GM18907 (cell line): ENCODE results near the gene CST8.
A peak's percentile ranks its signal among the peaks of the same experiment; 100 is the strongest.

Experiments
- ATAC-seq: cut with Tn5 transposase; IDR thresholded peaks from one replicate; pipeline ENCODE4 v1.9.1; 2021; ENCODE audit warnings: mild to moderate bottlenecking, moderate library complexity; ENCODE audit not compliant: unreplicated experiment

Gene CST8

GRCh38 chr20:23475395-23475794 lies 15.5 kb upstream of the CST8 start:
- ATAC-seq, result no peak

DNA sequence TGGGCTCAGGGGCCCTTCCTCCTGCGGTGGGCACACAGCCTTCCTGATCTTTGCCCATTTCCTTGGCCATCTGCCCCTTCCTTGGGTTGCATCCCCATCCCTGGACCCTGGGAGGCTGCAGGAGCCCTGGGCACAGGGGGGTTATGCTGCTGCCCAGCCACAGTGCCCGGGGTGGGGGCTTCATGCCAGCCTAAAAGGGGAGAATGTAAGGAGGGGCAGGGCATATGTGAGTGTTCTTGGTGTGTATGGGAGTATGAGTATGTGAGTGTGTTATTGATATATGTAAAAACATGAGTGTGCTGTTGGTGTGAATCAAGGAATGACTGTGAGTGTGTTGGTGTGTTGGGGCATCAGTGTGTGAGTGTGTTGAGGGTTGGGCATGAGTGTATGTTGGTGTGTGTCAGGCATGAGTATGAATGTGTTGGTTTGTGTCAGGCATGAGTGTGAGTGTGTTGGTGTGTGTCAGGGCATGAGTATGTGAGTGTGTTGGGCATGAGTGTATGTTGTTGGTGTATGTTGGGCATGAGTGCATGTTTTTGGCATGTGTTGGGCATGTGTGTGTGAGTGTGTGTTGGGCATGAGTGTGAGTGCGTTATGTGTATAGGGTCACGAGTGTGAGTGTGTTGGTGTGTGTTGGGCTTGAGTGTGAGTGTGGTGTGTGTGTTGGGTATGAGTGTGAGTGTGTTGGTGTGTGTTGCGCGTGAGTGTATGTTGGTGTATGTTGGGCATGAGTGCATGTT lies 14.7 kb upstream of the CST8 start:
- ATAC-seq, result no peak

DNA sequence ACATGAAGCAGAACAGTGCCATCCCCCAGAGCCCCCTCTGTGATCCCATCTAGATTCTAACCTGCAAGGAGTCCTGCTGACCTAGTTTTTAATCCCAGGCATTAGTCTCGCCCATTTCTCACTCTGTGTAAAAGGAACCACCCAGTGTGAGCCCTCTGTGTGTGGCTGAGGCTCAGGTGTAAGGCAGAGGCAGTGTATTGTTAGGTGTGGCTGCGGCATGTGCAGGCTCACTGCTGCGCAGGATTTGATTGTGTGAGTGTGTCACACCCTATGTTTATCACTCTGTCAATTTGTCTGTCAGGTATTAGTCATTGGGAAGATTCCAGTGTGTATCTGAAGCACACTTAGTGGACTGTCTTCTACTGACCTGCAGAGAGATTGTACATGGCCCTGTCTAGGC lies 13.7 kb upstream of the CST8 start:
- no peak for ATAC-seq

GRCh38 chr20:23479043-23479442 lies 11.9 kb upstream of the CST8 start:
- no peak for ATAC-seq

GRCh38 chr20:23482138-23482537 lies 8.8 kb upstream of the CST8 start:
- ATAC-seq, result no peak

GRCh38 chr20:23484081-23484480 lies 6.8 kb upstream of the CST8 start:
- no peak for ATAC-seq

DNA sequence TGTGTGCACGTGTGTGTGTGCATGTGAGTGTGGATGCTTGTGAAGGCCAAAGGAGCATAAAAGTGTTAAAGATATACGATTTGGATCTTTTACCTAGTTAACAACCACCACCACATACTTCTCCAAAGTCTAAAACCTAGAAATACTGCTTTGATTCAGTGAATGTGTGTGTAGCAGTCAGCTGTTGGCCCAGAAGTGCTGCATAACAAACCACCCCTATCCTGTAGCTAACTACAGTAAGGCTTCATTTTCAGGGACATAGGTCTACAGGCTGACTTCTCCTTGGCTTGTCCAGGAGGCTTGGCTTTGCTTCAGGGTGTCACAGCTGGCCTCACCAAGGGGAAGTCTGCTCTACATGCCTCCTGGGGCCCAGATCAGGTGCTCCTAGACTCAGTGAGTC lies 2.4 kb upstream of the CST8 start:
- ATAC-seq, result no peak

DNA sequence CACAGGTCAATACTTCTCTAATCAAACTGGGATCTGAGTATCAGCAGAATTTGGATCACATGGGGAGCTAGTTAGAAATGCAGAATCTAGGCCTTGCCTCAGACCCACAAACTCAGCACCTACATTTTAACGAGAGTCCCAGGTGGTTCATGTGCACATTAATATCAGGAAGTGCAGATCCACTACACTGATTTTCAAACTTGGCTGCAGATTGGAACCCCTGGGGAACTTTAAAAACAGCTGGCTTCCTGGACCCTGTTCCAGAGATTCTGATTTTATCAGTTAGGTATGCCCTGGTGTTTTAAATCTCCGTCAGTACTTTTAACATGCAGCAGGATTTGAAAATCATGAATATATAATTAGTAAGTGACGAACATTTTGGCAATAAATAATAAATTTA lies 1.9 kb upstream of the CST8 start:
- ATAC-seq, result no peak

GRCh38 chr20:23492292-23492691 lies 1.4 kb downstream of the CST8 start:
- ATAC-seq, result no peak

GRCh38 chr20:23493172-23493772 lies 2.4 kb downstream of the CST8 start:
- no peak for ATAC-seq

DNA sequence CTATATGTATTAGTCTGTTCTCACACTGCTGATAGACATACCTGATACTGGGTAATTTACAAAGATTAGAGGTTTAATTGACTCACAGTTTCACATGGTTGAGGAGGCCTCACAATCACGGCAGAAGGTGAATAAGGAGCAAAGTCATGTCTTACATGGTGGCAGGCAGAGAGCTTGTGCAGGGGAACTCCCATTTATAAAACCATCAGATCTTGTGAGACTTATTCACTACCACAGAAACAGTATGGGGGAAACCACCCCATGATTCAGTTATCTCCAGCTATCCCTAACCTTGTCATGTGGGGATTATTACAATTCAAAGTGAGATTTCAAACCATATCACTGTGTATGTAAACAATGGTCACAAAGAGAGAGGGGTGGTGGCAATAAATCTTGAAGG lies 6.6 kb downstream of the CST8 start:
- no peak for ATAC-seq

DNA sequence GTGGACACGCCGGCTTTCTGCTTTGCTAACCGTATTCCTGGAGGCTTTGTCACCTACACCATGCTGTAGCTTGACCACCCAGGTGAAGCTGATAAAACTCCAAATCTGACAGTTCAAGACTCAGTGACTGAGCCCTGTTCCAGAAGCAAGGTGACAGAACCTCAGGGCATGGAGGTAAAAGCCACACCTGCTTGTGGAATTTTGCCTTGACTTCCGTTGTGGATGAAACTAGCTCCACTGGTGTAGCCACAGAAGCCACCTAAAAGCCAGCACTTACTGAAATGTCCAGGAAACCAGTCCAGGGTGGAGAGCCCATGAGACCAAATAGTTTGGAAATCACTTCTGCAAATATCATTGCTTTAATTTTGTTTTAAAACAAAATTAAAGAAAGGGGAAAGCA lies 11.0 kb downstream of the CST8 start:
- ATAC-seq, result no peak

- ATAC-seq, result no peak
Observed at GRCh38 chr20:23503649-23504048, 12.7 kb downstream of the CST8 start.

DNA sequence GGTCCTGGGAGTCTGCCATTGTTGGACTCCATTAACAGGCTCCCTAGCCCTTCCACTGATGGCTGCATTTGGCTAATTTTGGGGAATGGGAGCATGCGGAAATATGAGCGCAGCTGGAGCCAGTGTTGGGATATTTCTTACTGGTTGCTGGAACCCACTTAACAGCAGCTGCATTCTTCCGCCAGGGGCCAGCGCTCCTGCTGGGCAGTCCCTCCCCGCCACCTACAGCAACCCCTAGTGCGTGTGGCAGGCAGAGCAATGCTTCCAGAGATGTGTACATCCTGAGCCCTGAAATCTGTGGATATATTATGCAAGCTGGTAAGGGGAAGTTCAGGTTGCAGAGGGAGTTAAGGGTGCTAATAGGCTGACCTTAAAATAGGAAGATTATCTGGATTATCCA lies 16.4 kb downstream of the CST8 start:
- ATAC-seq, result no peak

DNA sequence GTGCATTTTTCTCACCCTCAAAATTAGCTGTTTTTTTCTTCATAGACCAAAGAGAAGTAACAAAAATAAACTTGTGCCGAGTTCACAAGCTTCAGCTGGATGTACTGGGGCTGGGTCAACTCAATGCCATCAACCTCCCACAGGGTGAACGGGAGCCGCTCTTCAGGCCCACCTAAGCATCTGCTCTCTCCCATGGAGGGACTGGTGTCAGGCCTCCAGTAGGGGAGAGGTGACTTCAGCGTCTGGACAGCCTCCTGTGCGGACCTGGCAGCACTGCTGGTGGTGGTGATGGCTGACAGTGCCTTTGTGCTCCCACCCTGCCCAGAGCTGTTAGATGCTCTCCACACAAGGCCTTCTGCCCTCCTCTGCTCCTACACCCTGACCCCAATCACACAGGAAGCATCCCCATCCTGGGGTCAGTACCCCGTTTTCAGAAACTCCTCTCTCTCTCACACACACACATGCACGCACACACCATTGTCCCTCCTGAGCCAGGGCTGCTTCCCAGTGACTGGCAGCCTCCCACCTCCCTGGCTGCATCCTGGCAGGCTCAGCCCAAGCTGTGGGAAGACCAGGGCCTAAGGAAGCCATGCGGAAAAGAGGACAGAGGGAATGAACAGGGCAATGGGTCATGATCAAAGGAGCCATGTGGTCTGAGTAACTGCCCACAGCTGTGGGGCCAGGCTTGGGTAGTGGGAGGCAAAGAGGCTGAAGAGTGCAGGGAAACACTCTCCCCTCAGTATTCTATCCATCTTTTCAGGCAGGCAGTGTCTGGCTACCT lies 17.7 kb downstream of the CST8 start:
- no peak for ATAC-seq

DNA sequence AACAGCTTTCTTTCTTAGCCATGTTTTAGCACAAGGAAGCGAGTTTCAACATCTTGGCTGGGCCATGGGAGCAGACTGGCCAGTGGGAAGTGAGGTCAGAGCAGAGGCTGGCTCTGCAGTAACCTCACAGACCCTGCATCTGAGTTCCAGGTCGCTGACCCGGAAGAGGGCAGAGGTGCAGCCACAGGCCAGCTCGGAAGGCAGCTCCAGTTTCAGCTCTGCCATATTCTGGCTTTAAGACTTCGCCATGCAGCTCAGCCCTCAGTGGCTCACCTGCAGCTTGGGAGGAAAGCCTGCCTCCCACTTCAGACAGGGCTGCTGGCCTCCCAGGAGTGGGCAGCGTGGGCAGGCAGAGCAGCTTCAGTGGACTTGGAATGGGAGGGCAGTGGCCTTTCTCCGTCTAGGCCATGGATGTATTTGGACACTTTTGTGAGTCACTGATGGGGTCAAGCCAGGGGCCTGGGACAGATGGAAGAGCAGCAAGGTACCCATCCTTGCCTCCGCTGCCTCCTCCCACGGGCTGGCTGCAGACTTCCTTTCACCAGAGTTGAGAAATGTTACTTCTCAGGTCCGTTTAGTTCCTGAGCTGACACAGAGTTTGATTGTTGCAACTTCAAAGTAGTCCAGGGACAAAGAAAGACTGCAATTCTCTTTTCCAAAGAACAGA lies 18.5 kb downstream of the CST8 start:
- ATAC-seq, result no peak

GRCh38 chr20:23510000-23510590 lies 19.2 kb downstream of the CST8 start:
- no peak for ATAC-seq

- ATAC-seq, result peak; percentile 86
Observed at GRCh38 chr20:23513164-23513563, 22.2 kb downstream of the CST8 start.

DNA sequence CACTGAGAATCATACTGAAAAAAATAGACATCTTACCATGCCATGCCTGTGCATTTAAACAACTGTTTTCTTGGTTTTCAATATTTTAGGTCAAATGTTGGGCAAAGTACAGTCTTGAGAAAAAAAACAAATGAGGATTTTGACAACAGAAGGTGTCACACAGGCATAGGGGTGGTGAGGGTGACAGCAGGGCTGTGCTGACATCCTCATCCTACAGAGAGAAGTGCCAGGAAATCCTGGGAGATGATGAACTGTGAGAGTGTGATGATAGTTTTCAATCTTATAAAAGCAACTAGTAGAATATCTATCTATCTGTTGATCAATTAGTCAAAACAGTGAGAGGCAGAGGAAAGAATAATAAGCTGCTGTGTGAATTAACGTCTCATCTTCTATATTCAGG lies 23.9 kb downstream of the CST8 start:
- ATAC-seq, result no peak

DNA sequence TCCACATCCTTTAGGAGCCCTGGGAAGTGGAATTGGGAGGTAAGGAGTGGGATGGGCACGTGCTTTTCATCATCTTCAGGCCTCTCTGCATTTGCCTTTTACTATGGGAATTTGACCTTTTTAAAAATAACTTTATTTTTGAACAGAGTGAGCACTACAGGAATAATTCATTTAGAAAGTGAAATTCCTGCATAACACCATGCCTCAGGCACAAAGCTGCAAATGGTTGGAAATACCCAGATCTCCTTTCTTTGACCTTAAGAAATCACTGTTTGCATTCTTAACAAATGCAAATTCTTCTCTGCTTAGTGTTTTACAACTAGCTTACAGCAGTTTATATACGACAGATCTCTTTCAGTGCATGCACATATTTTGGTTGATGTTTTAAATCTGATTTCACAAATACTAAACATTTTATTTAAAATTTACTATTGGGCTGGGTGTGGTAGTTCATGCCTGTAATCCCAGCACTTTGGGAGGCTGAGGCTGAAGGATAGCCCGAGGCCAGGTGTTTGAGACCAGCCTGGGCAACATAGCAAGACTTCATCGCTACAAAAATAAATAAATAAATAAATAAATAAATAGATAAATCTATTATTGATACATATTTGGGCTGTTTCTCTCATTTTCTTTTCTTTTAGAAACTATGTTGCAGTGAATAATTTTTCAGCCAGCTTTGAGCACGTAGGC lies 24.5 kb downstream of the CST8 start:
- no peak for ATAC-seq

- no peak for ATAC-seq
Observed at GRCh38 chr20:23517719-23518118, 26.8 kb downstream of the CST8 start.
